ENCODE measurements around the gene ALDH3B1.

ALDH3B1 gene

DNA sequence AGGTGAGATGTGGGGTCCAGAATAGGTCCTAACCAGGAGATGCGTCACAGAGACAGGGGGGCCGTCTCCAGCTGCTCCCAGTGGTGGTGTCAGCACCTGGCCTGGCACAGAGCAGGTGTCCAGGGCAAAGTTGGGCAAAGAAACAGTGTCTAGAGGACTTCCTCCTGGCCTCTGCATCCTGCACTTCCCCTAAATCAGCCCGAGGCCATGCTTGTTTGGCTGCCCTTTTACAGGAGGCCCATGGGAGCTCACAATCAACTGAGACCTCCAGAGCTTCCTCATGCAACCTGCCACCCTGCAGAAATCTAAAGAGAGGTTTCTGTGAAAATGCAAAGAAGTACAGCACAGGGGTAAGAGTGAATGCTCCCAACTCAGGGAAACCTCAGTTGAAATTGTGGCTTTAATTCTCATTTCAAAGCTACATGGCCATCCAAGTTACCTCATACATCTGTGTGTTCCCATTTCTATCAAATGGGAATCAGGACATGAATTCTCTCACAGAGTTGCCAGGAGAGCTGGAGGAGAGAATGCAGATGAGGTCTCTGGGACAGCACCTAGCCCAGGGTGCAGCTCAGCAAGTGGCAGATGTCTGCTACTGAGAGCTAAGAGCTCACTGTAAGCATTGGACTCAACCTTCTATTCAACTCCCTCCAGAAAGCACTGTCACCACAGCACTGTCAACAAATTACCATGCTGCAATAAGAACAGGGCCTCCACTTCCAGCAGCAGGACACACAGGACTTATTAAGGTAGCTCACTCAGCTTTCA, 61.3 kb downstream of the ALDH3B1 start:
- no peak for DNase-seq (ENCODE audit: low spot score)

GRCh38 chr11:68074584-68075352, 64.6 kb downstream of the ALDH3B1 start:
- no peak for DNase-seq (ENCODE audit: low spot score)

- DNase-seq (ENCODE audit: low spot score): no peak
These were observed 66.4 kb downstream of the ALDH3B1 start for GRCh38 chr11:68076371-68077042.

GRCh38 chr11:68077617-68078582, 67.8 kb downstream of the ALDH3B1 start:
- no peak for DNase-seq (ENCODE audit: low spot score)

All from putamen (tissue), 1 donor.